SJSA1 (cell line): ENCODE measurements around the gene IZUMO1. TPM values are rescaled to one million over a fixed set of nuclear protein-coding genes. Genes with fewer than 3 reads are reported as not detected.
"Not testable (repeated sequence)": the region's sequence is repeated elsewhere in the genome, so short reads cannot be mapped to it uniquely, and the experiment has no call there.

ENCODE experiments used
- DNase-seq, 2 experiments: peaks; one replicate each; pipeline ENCODE4 v3.0.0-alpha.2; 2015 to 2020; ENCODE audit warnings: low spot score in 2 of 2, low read depth in 1 of 2
- H3K27ac ChIP-seq: fragments of 250-450 bp; sonication (Bioruptor Pico); 2 replicates; pipeline ENCODE4 v1.5.1; 2020; ENCODE audit warnings: mild to moderate bottlenecking, moderate library complexity
- H3K27me3 ChIP-seq: fragments of 250-450 bp; sonication (Bioruptor Pico); replicated peaks from 2 replicates; pipeline ENCODE4 v1.5.1; 2020; ENCODE audit warnings: mild to moderate bottlenecking, moderate library complexity
- H3K36me3 ChIP-seq: fragments of 250-450 bp; sonication (Bioruptor Pico); 2 replicates; pipeline ENCODE4 v1.5.1; 2020; ENCODE audit warnings: mild to moderate bottlenecking
- H3K4me1 ChIP-seq: fragments of 250-450 bp; sonication (Bioruptor Pico); replicated peaks from 2 replicates; pipeline ENCODE4 v1.6.1; 2021; ENCODE audit warnings: mild to moderate bottlenecking
- H3K4me3 ChIP-seq: fragments of 250-450 bp; sonication (Bioruptor Pico); 2 replicates; pipeline ENCODE4 v1.5.1; 2020; ENCODE audit warnings: mild to moderate bottlenecking
- H3K9me3 ChIP-seq: fragments of 250-450 bp; sonication (Bioruptor Pico); replicated peaks from 2 replicates; pipeline ENCODE4 v1.5.1; 2020; ENCODE audit warnings: mild to moderate bottlenecking
- total RNA-seq: library from RNA; depleted of rRNA; stranded (reverse); fragments of >200 nt; shearing (Covaris generic); gene quantifications from 2 replicates; pipeline ENCODE4 v1.2.3, GENCODE V29; 2014; rRNA removed

IZUMO1 gene
- total RNA-seq, 1 experiment from 2014 or later: not detected

- Histone ChIP-seq H3K36me3 (no peaks in the 10 kb centered on the region), H3K4me1 (no peaks in the 10 kb centered on the region), H3K9me3 (no peaks in the 10 kb centered on the region), H3K27ac (no peak overlapping the region), H3K4me3 (no peak overlapping the region), H3K27me3 (no peaks in the 10 kb centered on the region)
- DNase-seq: no peak
Observed at GRCh38 chr19:48705431-48705830, 41.3 kb downstream of the IZUMO1 start.

GRCh38 chr19:48703316-48703715, 43.4 kb downstream of the IZUMO1 start:
- H3K4me1 ChIP-seq: 0 out of 2 replicates have a peak, but pooled peaks cover under 1% of the 10 kb centered on the region
- H3K36me3 ChIP-seq: no peaks in the 10 kb centered on the region
- H3K27me3 ChIP-seq: no peaks in the 10 kb centered on the region
- no peak overlapping the region for H3K4me3 ChIP-seq
- H3K27ac ChIP-seq: no peak overlapping the region
- DNase-seq: no peak
- no peaks in the 10 kb centered on the region for H3K9me3 ChIP-seq

DNA sequence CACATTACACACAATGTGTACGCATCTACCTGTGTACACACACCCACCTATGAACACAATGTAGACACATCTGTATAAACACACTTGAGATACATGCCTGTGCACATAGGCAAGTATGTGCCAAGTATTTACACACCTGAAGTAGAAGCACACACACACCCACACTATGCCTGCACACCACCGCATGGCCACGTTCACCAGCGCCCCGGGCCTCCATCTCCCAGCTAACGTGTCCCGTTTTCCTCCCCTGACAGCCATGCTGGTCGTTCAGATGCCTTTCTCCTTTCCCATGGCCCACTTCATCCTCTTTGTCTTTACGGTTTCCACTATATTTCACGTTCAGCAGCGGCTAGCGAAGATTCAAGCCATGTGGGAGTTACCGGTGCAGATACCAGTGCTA, 44.0 kb downstream of the IZUMO1 start:
- Histone ChIP-seq H3K9me3 (no peaks in the 10 kb centered on the region), H3K36me3 (no peaks in the 10 kb centered on the region), H3K4me3 (no peak overlapping the region), H3K4me1 (0 out of 2 replicates have a peak, but pooled peaks cover 4% of the 10 kb centered on the region), H3K27ac (no peak overlapping the region), H3K27me3 (no peaks in the 10 kb centered on the region)
- DNase-seq: no peak

DNA sequence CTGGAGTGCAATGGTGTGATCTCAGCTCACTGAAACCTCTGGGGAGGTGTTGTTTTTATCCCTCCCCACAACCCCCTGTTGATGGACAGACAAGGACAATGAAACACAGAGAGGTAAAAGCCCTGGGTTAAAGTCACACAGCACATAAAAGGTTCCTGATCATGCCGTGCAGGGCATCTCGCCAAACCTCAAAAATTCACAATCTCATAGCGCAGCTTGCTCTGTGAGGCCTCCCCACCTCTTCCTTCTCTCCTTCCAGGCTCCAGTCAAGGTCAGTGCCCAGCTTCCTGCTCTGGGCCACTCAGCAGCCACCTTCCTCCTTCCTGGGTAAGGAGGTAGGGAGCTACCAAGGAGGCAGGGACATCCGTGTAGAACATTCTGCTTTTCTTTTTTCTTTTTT, 48.7 kb downstream of the IZUMO1 start:
- Histone ChIP-seq H3K9me3 (no peaks in the 10 kb centered on the region), H3K27ac (no peak overlapping the region), H3K4me3 (no peak overlapping the region), H3K4me1 (0 out of 2 replicates have a peak, but pooled peaks cover 4% of the 10 kb centered on the region), H3K36me3 (no peaks in the 10 kb centered on the region), H3K27me3 (no peaks in the 10 kb centered on the region)
- DNase-seq: peak in 1 of 2 experiments; percentile 15

DNA sequence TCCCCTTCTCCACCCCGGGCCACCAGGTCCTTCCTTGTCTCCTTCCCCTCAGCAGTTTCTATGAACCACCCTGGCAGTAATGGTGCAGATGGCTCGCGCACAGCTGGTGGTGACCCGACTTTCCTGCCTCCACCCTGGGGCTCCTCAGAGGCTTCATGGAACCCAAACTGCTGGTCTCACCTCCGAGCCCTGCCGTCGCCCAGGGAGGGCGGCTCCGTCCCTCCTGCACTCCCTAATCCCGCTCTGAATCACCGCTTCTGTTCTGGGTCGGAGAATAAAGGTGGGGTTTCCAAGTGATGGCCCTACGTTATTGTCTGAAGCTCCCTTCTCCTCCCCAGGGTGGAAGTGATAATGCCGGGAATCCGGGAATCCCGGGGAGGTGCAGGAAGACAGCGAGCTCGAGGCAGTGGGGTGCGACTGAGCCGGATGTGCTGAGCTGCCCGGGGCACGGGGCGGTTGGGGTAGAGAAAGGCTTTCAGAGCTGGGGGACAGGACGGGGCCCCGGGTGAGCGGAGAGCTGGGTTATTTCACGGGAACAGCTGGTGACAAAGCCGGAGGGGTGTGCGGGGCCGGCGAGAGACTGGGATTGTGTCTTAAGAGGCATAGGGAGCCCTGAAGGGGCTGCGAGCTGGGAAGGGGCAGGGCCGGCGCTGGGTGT, 50.2 kb downstream of the IZUMO1 start:
- Histone ChIP-seq H3K27me3 (no peaks in the 10 kb centered on the region), H3K4me1 (0 out of 2 replicates have a peak, but pooled peaks cover 4% of the 10 kb centered on the region), H3K27ac (no peak overlapping the region), H3K4me3 (no peak overlapping the region), H3K9me3 (no peaks in the 10 kb centered on the region), H3K36me3 (no peaks in the 10 kb centered on the region)
- DNase-seq: no peak

DNA sequence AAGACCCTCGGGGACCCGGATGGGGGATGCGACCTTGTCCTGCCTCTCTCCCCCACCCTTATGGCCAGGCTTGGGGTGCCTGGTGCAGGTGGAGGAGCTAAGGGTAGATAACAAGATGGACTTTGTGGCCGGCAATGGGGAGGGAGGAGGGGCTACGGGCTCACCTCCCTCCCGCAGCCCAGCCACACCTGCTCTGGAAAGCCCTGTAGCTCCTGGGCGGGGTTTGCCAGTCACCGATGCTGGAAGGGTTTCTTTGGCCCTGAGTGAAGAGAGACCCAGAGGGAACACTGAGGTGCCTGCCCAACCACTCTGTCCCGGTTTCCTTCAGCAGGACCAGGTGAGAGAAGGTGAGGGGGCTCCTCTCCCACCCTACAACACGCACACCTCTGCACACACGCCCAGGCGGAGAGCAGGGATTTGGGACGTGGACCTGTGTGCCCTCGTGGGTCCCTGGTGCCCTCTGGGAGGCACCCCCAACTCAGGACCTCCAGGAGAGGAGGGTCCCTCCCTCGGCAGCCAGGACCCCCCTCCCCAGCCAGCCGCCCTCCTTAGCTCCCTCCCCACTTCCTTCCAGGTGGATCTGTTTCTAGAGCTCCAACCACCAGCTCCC, 50.9 kb downstream of the IZUMO1 start, which contains the start of gene FUT2:
Gene FUT2 (plus strand): TSS at position 229 of the 610 bp plus-strand sequence. CDS start 6,986 bp downstream, outside the sequence.
- 0 out of 2 replicates have a peak, but pooled peaks cover 4% of the 10 kb centered on the region for H3K4me1 ChIP-seq
- H3K36me3 ChIP-seq: no peaks in the 10 kb centered on the region
- H3K4me3 ChIP-seq: no peak within 1 kb of the TSS
- no peak for DNase-seq
- H3K9me3 ChIP-seq: no peaks in the 10 kb centered on the region
- H3K27ac ChIP-seq: no peak within 1 kb of the TSS
- H3K27me3 ChIP-seq: no peaks in the 10 kb centered on the region

- not testable (repeated sequence) for H3K27ac ChIP-seq, H3K36me3 ChIP-seq, DNase-seq, H3K9me3 ChIP-seq, H3K4me1 ChIP-seq, H3K27me3 ChIP-seq, H3K4me3 ChIP-seq
Observed at GRCh38 chr19:48693629-48694028, 53.1 kb downstream of the IZUMO1 start.

Other genes with a start within 250 kb of the IZUMO1 start
- not detected in 2 replicates for gene LMTK3, start 235.1 kb downstream of the IZUMO1 start, total RNA-seq
- gene SULT2B1, start 194.7 kb downstream of the IZUMO1 start, total RNA-seq: 0.37 and 1.1 TPM in 2 replicates
- not detected in 2 replicates for gene SPACA4, start 140.2 kb downstream of the IZUMO1 start, total RNA-seq
- gene FAM83E, start 131.8 kb downstream of the IZUMO1 start, total RNA-seq: 0.11 TPM in 1 of 2 replicates, not detected in the other
- 1,668 and 2,023 TPM in 2 replicates for gene RPL18, start 127.7 kb downstream of the IZUMO1 start, total RNA-seq
- gene SPHK2, start 127.4 kb downstream of the IZUMO1 start, total RNA-seq: 7.1 and 8.8 TPM in 2 replicates
- gene DBP, start 109.5 kb downstream of the IZUMO1 start, total RNA-seq: 2.2 and 2.7 TPM in 2 replicates
- not detected in 2 replicates for gene CA11, start 100.7 kb downstream of the IZUMO1 start, total RNA-seq
- gene NTN5, start 73.9 kb downstream of the IZUMO1 start, total RNA-seq: not detected in 2 replicates
- gene FUT2, start 50.9 kb downstream of the IZUMO1 start, total RNA-seq: not detected in 2 replicates
- 0.16 TPM in 1 of 2 replicates, not detected in the other for gene MAMSTR, start 27.2 kb downstream of the IZUMO1 start, total RNA-seq
- gene RASIP1, start 6.3 kb downstream of the IZUMO1 start, total RNA-seq: 0.21 and 0.53 TPM in 2 replicates
- gene FUT1, start 5.7 kb upstream of the IZUMO1 start, total RNA-seq: not detected in 2 replicates
- gene FGF21, start 8.6 kb upstream of the IZUMO1 start, total RNA-seq: not detected in 2 replicates
- 31.2 and 32.8 TPM in 2 replicates for gene BCAT2, start 64.1 kb upstream of the IZUMO1 start, total RNA-seq
- gene HSD17B14, start 89.6 kb upstream of the IZUMO1 start, total RNA-seq: not detected in 2 replicates
- gene PLEKHA4, start 121.7 kb upstream of the IZUMO1 start, total RNA-seq: 3.5 and 11.8 TPM in 2 replicates
- gene PPP1R15A, start 125.5 kb upstream of the IZUMO1 start, total RNA-seq: 79.5 and 86.0 TPM in 2 replicates
- not detected in 2 replicates for gene TULP2, start 151.8 kb upstream of the IZUMO1 start, total RNA-seq
- 200 and 215 TPM in 2 replicates for gene NUCB1, start 153.4 kb upstream of the IZUMO1 start, total RNA-seq
- gene DHDH, start 186.8 kb upstream of the IZUMO1 start, total RNA-seq: 0.16 and 1.7 TPM in 2 replicates
- gene BAX, start 208.0 kb upstream of the IZUMO1 start, total RNA-seq: 57.4 and 75.1 TPM in 2 replicates
- 2,837 and 3,145 TPM in 2 replicates for gene FTL, start 218.4 kb upstream of the IZUMO1 start, total RNA-seq
- gene GYS1, start 246.4 kb upstream of the IZUMO1 start, total RNA-seq: 19.5 and 38.2 TPM in 2 replicates
- 238 and 322 TPM in 2 replicates for gene RUVBL2, start 247.0 kb upstream of the IZUMO1 start, total RNA-seq